Activated T-cell treated with anti-CD3 and anti-CD28 coated beads, Interleukin-2, amount 50 U/mL, for 72 hours (primary cell): ENCODE measurements around the gene COL4A3. TPM values are rescaled to one million over a fixed set of nuclear protein-coding genes. Genes with fewer than 3 reads are reported as not detected.

ENCODE experiments used
- ATAC-seq, 2 donors: fragments of 150-1000 bp; cut with Tn5 transposase; replicated peaks in 1 of 2; 2 replicates each; pipeline ENCODE4 v1.10.0; 2021; ENCODE audit warnings: moderate library complexity in 2 of 2, mild to moderate bottlenecking in 1 of 2
- DNase-seq, 2 donors: peaks; one replicate each; pipeline ENCODE4 v3.0.0; 2021 to 2022; ENCODE audit warnings: mixed read lengths in 1 of 2
- H3K27ac Mint-ChIP-seq: one replicate; pipeline ENCODE4 v1.8.0; 2022; ENCODE audit warnings: mild to moderate bottlenecking, moderate library complexity, mixed read lengths
- H3K27me3 Mint-ChIP-seq: one replicate; pipeline ENCODE4 v1.8.0; 2022; ENCODE audit warnings: low read depth, mixed read lengths
- H3K36me3 Mint-ChIP-seq, 2 donors: one replicate each; pipeline ENCODE4 v1.8.0; 2022; ENCODE audit warnings: mixed read lengths in 2 of 2, mild to moderate bottlenecking in 1 of 2; ENCODE audit not compliant: insufficient read depth in 2 of 2
- H3K4me1 Mint-ChIP-seq: one replicate; pipeline ENCODE4 v1.8.0; 2022; ENCODE audit warnings: low read depth, mixed read lengths
- H3K4me3 Mint-ChIP-seq, 2 donors: one replicate each; pipeline ENCODE4 v1.8.0; 2022; ENCODE audit warnings: mild to moderate bottlenecking in 2 of 2, mixed read lengths in 2 of 2, moderate library complexity in 2 of 2
- H3K9me3 Mint-ChIP-seq, 2 donors: one replicate each; pipeline ENCODE4 v1.8.0; 2022; ENCODE audit warnings: mixed read lengths in 2 of 2
- total RNA-seq, 2 donors: library from RNA; stranded (reverse); gene quantifications; one replicate each; pipeline ENCODE4 v1.2.3, GENCODE V29; 2022

COL4A3 gene
- total RNA-seq, 2 donors from 2014 or later, result 0.39 TPM; not detected in 1

GRCh38 chr2:227146456-227146855 is 18.0 kb upstream of the COL4A3 start:
- H3K9me3 Mint-ChIP-seq, result no peaks in the 10 kb centered on the region
- H3K36me3 Mint-ChIP-seq, result no peaks in the 10 kb centered on the region
- H3K27me3 Mint-ChIP-seq, result peaks cover 23% of the 10 kb centered on the region
- H3K27ac Mint-ChIP-seq, result no peak overlapping the region
- ATAC-seq, result no peak
- no peaks in the 10 kb centered on the region for H3K4me1 Mint-ChIP-seq
- no peak for DNase-seq
- H3K4me3 Mint-ChIP-seq, result no peak overlapping the region

DNA sequence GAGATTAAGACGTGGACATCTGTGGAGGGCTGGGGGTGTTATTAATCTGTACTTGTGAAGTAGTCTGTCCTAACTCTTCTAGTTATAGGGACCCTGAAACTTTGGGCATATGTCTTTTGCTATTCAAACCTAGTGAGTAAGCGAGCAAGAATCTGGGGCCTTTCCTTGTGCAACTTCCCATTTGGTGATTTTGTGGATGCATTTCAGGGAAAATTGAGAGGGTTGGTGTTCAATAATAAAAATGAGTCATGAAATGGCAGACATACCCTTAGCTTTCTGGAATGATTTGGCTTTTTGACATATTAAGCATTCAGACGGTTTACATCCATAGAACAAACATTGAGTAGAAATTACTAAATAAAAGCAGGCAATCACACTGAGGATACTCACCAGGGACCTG is 17.4 kb upstream of the COL4A3 start:
- no peak for ATAC-seq
- Mint-ChIP-seq H3K36me3 (no peaks in the 10 kb centered on the region), H3K4me1 (no peaks in the 10 kb centered on the region), H3K27me3 (peaks cover 23% of the 10 kb centered on the region), H3K4me3 (no peak overlapping the region), H3K9me3 (no peaks in the 10 kb centered on the region), H3K27ac (no peak overlapping the region)
- no peak for DNase-seq

- Mint-ChIP-seq H3K27ac (no peak overlapping the region), H3K36me3 (no peaks in the 10 kb centered on the region), H3K9me3 (no peaks in the 10 kb centered on the region), H3K4me3 (no peak overlapping the region), H3K27me3 (peaks cover 23% of the 10 kb centered on the region), H3K4me1 (no peaks in the 10 kb centered on the region)
- ATAC-seq (no peak), DNase-seq (no peak)
These were observed 16.3 kb upstream of the COL4A3 start for GRCh38 chr2:227148106-227148505.

DNA sequence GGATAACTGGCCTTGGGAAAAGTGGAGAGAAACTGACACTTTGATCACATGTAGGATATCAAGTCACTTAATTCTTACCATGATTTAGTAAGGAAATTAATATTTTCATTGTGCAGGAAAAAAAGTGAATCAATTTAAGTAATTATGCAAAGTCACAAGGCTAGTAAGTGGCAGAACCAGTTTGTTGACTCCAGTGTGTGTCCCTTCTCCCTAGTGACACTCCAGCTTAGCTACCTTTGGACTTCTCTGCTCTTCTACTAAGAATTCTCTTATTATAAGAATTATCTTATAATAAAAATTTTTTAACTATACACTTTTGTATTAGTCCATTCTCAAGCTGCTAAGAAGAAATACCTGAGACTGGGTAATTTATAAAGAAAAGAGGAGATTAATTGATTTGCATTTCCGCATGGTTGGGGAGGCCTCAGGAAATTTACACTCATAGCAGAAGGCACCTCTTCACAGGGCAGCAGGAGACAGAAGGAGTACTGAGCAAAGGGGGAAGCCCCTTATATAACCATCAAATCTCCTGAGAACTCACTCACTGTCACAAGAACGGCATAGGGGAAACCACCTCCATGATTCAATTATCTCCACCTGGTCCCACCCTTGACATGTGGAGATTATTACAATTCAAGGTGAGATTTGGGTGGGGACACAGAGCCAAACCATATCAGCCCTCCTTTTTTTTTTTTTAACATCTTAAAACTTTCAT is 14.0 kb upstream of the COL4A3 start:
- Mint-ChIP-seq H3K9me3 (no peaks in the 10 kb centered on the region), H3K36me3 (no peaks in the 10 kb centered on the region), H3K4me1 (no peaks in the 10 kb centered on the region), H3K4me3 (no peak overlapping the region), H3K27ac (no peak overlapping the region), H3K27me3 (peaks cover 43% of the 10 kb centered on the region)
- DNase-seq (no peak), ATAC-seq (no peak)

- no peak for ATAC-seq
- no peak for DNase-seq
- no peaks in the 10 kb centered on the region for H3K36me3 Mint-ChIP-seq
- no peaks in the 10 kb centered on the region for H3K9me3 Mint-ChIP-seq
- no peaks in the 10 kb centered on the region for H3K4me1 Mint-ChIP-seq
- H3K27ac Mint-ChIP-seq, result no peak overlapping the region
- H3K27me3 Mint-ChIP-seq, result peaks cover 36% of the 10 kb centered on the region
- H3K4me3 Mint-ChIP-seq, result no peak overlapping the region
These were observed 12.2 kb upstream of the COL4A3 start for GRCh38 chr2:227152093-227152766.

GRCh38 chr2:227153307-227153706 is 11.1 kb upstream of the COL4A3 start:
- Mint-ChIP-seq H3K4me3 (no peak overlapping the region), H3K4me1 (no peaks in the 10 kb centered on the region), H3K9me3 (no peaks in the 10 kb centered on the region), H3K27me3 (peaks cover 36% of the 10 kb centered on the region), H3K36me3 (no peaks in the 10 kb centered on the region), H3K27ac (no peak overlapping the region)
- DNase-seq (no peak), ATAC-seq (no peak)

DNA sequence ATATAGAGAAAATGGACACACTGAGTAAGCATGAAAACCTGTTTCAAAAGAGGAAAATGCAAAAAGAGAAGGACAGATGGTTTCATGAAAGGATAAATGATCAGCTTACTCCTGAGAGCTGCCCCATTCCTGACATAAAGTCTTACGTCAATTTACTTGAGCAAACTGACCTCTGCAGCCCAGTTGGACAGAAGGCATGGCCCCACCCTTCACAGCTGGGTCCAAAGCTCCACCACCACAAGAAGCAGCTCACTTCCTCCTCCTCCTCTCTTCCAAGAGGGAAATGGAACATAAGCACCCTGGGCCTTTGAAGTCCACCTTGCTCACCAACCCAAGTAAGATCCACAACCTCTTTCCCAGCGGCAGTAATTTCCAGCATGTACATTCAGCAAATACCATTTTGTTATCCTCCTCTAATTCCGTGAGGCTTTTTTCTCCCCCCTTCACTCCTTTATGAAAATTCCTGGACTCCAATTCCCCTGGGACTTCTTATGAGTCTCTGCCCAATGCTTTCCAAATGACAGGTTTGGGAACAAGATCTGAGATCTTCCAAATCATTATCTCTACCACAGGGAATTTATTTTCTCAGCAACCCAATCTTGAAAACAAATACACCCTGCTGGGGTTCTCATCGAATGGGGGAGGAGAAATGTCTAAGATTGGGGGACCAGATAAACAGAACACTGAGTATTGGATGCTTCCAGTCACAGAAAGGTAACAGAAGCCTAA is 10.5 kb upstream of the COL4A3 start:
- H3K4me1 Mint-ChIP-seq, result no peaks in the 10 kb centered on the region
- peaks cover 0 to 1% of the 10 kb centered on the region in 2 donors for H3K9me3 Mint-ChIP-seq
- no peaks in the 10 kb centered on the region for H3K36me3 Mint-ChIP-seq
- H3K4me3 Mint-ChIP-seq, result no peak overlapping the region
- H3K27ac Mint-ChIP-seq, result no peak overlapping the region
- ATAC-seq (no peak), DNase-seq (no peak)
- peaks cover 38% of the 10 kb centered on the region for H3K27me3 Mint-ChIP-seq

DNA sequence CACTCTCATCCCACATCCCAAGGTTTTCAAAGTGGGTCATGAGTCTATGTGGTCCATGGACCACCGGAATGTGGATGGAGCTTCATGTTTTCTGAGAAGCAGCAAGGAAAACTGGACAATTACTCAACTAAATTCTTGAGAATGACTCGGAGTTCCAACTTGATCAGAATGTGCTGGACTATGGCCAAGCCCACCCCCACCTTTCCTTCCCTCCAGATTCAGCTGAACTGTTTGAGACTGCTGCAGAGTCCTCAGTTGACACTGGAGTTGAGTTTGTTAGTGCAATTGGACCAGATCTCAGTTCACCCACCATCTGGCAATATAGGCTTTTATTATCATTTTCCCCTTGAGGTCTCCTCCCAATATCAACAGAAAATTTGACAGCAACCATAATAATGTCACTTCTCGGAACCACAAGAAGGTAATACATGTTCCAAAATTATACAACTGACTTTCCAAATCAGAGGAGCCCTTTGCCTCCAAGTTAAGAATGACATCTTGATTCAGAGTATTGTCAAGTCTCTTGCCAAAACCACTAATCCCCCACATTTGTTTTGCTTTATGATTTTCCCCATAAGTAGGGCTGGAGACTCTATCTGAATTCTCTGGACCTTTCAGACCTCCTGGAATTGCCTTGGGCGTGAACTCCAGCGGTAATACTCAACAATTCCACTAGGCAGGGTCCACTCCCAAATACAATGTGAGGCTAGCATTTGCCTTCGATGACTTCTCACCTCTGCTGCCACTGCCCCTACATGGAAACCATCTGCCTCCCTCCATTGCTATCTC is 9.2 kb upstream of the COL4A3 start:
- no peak overlapping the region for H3K27ac Mint-ChIP-seq
- DNase-seq, result no peak
- no peaks in the 10 kb centered on the region for H3K4me1 Mint-ChIP-seq
- no peak overlapping the region for H3K4me3 Mint-ChIP-seq
- ATAC-seq, result no peak
- H3K9me3 Mint-ChIP-seq, result peaks cover 6 to 9% of the 10 kb centered on the region in 2 donors
- H3K27me3 Mint-ChIP-seq, result peaks cover 42% of the 10 kb centered on the region
- peaks cover 0 to 3% of the 10 kb centered on the region in 2 donors for H3K36me3 Mint-ChIP-seq

DNA sequence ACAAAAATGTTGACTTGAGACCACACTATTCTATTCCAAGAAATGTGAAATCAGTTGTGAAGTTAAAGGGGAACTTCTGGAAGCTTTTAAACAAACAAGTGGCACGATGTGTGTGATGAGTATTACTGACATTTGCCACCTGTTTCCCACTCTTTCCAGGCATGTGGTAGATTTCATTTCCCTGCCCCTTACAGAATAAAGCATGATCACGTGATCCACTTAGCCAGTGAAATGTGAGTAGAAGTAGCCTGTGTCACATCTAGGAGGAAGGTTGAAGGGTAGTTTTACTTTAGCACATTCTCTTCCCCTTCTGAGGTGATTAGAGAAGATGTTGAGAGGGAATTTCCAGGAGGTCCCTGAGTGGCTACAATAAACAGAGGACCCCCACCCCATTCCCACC is 4.3 kb upstream of the COL4A3 start:
- Mint-ChIP-seq H3K4me3 (no peak overlapping the region), H3K27me3 (peaks cover 59% of the 10 kb centered on the region), H3K27ac (no peak overlapping the region), H3K4me1 (peaks cover 7% of the 10 kb centered on the region), H3K36me3 (peaks cover 0 to 3% of the 10 kb centered on the region in 2 donors), H3K9me3 (peaks cover 6 to 9% of the 10 kb centered on the region in 2 donors)
- ATAC-seq, result no peak
- no peak for DNase-seq

DNA sequence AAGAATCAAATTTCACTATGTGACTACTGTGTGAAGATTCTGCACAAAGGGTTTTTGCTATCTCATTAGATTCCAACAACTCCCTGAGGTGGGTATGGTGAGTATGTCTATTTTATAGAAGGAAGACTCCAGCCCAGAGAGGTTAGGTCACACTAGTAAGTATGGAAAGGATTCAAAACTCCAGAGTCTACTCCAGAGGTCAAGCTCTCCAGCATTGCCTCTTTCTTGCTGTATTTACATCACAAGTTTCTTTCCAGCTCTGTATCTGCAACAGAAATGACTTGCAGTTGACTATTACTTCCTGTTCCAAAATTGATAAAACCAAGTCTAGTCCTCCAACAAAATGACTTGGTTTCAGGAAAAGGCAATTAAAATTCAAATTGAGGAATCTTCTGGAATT is 2.5 kb upstream of the COL4A3 start:
- DNase-seq (no peak), ATAC-seq (no peak)
- Mint-ChIP-seq H3K9me3 (peaks cover 6 to 9% of the 10 kb centered on the region in 2 donors), H3K27me3 (peaks cover 65% of the 10 kb centered on the region), H3K36me3 (peaks cover 0 to 3% of the 10 kb centered on the region in 2 donors), H3K4me1 (peaks cover 10% of the 10 kb centered on the region), H3K27ac (no peak overlapping the region), H3K4me3 (no peak overlapping the region)

DNA sequence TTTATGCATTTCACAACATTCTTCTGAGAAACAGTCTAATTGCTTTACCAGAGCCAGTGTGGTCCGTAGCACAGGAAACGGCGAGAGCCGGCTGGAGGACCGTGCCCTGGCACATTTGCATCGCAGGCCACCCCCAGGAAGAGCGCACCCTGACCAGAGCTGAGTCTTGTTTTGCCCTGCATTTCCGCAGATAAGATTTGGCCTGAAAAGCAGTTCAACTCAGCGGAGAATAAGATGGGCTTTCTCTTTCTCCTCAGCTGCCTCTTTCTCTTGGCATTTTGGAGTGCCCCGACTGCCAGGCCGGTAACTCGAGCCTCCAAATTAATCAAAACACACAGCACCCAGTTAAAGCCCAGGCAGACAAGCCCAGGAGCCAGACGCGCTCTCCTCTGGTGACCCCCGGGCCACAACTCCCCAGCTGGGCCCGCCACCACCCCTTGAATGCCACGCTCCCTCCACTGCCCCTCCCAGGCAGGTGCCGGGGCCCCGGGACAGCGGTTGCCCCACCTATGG is 883 bp upstream of the COL4A3 start:
- peaks cover 0 to 3% of the 10 kb centered on the region in 2 donors for H3K36me3 Mint-ChIP-seq
- H3K4me3 Mint-ChIP-seq, result peak overlapping the region; percentile 68 to 69
- ATAC-seq, result no peak
- H3K9me3 Mint-ChIP-seq, result peaks cover 6 to 9% of the 10 kb centered on the region in 2 donors
- no peak for DNase-seq
- H3K27ac Mint-ChIP-seq, result no peak overlapping the region
- peaks cover 75% of the 10 kb centered on the region for H3K27me3 Mint-ChIP-seq
- H3K4me1 Mint-ChIP-seq, result peaks cover 10% of the 10 kb centered on the region

DNA sequence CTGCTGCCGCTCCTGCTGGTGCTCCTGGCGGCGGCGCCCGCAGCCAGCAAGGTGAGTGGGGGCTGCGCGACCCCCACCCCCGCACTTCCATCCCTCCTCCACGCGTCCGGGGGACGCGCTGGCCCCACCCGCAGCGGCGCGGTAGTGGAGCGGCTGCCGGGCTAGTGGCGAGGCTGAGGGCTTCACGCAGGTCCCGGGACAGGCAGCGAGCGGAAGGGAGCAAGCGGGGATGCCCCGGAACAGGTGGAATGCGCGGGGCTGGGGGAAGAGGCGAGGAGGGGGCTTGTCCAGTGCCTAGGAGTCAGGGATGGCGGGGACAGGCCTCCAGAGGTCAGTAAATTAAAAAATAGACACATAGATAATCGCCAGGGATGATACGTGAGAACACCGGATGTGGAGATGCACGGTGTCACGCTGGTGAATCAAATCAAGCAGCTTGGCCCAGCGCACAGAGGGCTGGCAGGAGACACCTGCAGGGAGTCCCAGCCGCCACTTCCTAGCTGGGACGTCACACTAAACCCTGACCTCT is 403 bp downstream of the COL4A3 start:
- Mint-ChIP-seq H3K36me3 (no peaks in the 10 kb centered on the region), H3K27ac (no peak overlapping the region), H3K27me3 (peaks cover 64% of the 10 kb centered on the region), H3K4me1 (peaks cover 10% of the 10 kb centered on the region), H3K9me3 (peaks cover 1 to 3% of the 10 kb centered on the region in 2 donors), H3K4me3 (peak overlapping the region; percentile 70 to 82)
- ATAC-seq (peak; percentile 82 to 86), DNase-seq (peak; percentile 29 to 39)
